ENCODE measurements around the gene HLA-A. TPM values are rescaled to one million over a fixed set of nuclear protein-coding genes. Genes with fewer than 3 reads are reported as not detected.

The HLA-A gene
- total and polyA plus RNA-seq, 9 of the 15 experiments (the other 6 are each of a cell fraction or from before 2014, with no cell fraction given): 0.46 to 3.3 TPM; not detected in 7

DNA sequence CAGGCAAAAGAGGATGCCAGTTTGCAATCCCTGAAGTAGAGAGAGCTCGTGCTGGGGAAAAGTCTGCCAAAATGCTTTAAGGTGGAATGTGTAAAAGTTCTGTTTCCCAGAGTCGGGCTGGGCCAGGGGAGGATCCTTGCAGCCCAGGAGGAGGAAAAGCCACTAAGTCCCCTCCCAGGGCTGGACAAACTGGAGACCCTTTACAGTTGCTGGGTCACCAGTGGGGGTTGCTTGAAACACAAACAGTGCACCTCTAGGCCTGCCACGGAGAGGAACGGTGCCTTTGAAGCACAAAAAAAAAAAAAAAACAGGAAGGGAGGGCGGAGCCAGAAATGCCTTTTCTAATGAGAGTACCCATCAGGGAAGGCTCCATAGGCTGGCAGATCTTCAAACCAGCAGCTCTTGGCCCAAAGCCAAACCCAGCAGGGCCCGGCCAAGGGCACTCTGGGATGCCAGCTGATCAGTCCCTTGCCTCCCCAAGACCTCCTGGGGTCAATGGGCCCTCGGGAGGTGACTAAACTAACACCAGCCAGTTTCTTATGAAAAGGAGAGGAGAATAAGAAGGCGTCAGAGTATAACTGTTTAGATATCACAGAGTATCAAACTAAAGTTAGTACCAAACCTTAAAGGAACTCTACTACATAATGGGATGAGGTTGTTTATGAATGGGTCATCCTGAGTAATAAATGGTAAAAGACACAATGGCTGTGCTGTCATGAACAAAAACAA, 23.7 kb downstream of the HLA-A start (continued):
- TF ChIP-seq, protein P1, sequence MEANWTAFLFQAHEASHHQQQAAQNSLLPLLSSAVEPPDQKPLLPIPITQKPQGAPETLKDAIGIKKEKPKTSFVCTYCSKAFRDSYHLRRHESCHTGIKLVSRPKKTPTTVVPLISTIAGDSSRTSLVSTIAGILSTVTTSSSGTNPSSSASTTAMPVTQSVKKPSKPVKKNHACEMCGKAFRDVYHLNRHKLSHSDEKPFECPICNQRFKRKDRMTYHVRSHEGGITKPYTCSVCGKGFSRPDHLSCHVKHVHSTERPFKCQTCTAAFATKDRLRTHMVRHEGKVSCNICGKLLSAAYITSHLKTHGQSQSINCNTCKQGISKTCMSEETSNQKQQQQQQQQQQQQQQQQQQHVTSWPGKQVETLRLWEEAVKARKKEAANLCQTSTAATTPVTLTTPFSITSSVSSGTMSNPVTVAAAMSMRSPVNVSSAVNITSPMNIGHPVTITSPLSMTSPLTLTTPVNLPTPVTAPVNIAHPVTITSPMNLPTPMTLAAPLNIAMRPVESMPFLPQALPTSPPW (CRISPR knock-in tag; IDR thresholded peaks at IDR 0.05): no peak
- TF ChIP-seq DMBX1 (CRISPR knock-in tag; IDR thresholded peaks at IDR 0.05; ENCODE audit: borderline replicate concordance) (peak; percentile 73), CTBP1 (IDR thresholded peaks at IDR 0.05; ENCODE audit: borderline replicate concordance) (peak; percentile 41; the same call in 1 of the 2 replicates), SRF (CRISPR knock-in tag; IDR thresholded peaks at IDR 0.05) (no peak), TCF3 (CRISPR knock-in tag; IDR thresholded peaks at IDR 0.05) (no peak), BRD9 (IDR thresholded peaks at IDR 0.05; ENCODE audit: low read depth, partially characterized antibody) (peak; percentile 76), CBX8 (IDR thresholded peaks at IDR 0.05; ENCODE audit: borderline replicate concordance, extremely low read depth, low read depth, low read length, poor library complexity, severe bottlenecking) (no peak), ZNF143 (CRISPR knock-in tag; IDR thresholded peaks at IDR 0.05) (no peak), WHSC1 (IDR thresholded peaks at IDR 0.05; ENCODE audit: low read length) (no peak), PML (IDR thresholded peaks at IDR 0.05; ENCODE audit: low read length) (no peak), ZNF197 (CRISPR knock-in tag; IDR thresholded peaks at IDR 0.05; ENCODE audit: low read depth) (no peak), CAMTA2 (CRISPR knock-in tag; conservative IDR thresholded peaks at IDR 0.05) (no peak), HDGF (IDR thresholded peaks at IDR 0.05) (peak; percentile 78), ATF7 (IDR thresholded peaks at IDR 0.05) (peak; percentile 47; the same call in 1 of the 2 replicates), L3MBTL2 (IDR thresholded peaks at IDR 0.05) (0 out of 2 replicates have a peak, but pooled peaks have one; percentile 22), TCFL5 (CRISPR knock-in tag; conservative IDR thresholded peaks at IDR 0.05) (peak; percentile 56; the same call in 1 of the 2 replicates), BMI1 (IDR thresholded peaks at IDR 0.05; ENCODE audit: low read length) (no peak), NFRKB (IDR thresholded peaks at IDR 0.05; ENCODE audit: low read depth) (no peak), TAF9B (IDR thresholded peaks at IDR 0.05; ENCODE audit: partially characterized antibody) (peak; percentile 10)
- TF ChIP-seq, protein P2, sequence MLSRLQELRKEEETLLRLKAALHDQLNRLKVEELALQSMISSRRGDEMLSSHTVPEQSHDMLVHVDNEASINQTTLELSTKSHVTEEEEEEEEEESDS (CRISPR knock-in tag; IDR thresholded peaks at IDR 0.05): no peak
